GM21528 (cell line): ENCODE data around the gene TLK1.

Experiments
- ATAC-seq: cut with Tn5 transposase; IDR thresholded peaks from one replicate; pipeline ENCODE4 v1.9.1; 2021; ENCODE audit warnings: mild to moderate bottlenecking, moderate library complexity; ENCODE audit not compliant: unreplicated experiment, low FRiP score

Gene TLK1

DNA sequence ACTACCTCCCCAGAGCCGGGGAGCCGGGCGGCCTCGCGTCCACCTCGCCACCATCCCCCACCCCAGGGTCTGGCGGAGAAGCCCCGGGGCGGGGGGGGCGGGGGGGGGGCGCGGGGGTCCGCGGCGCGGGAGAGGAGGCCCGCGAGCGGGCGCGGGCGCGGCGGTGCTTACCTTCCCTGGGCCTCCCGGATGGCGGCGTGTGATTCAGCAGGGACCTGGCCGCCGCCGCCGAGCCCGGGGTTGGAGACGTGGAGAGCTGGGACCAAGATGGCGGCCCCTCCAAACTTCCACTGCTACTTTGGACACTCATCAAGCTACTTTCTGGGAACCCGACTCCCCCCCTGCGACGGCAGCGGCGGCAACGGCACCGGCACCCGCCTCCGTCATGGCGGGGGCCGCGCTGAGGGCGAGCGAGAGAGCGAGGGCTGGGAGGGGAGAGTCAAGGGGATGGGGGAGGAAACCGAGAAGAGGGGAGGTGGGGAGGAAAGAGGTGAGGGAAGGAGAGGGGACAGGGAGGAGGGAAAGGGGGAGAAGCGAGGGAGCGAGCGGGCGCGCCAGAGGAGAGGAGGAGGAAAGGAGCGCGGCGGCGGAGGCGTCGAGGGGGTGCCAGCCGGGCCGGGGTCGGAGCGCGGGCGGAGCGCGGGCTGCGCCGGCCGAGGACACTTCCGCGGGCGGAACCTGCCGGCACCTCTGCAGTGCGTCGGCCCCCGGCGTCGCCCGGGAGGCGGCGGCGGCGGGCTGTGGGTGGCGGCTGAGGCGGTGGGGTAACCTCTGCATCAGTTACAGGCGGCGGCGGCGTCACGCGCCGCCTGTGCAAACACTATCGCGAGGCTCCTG, at the start of gene TLK1:
Gene TLK1 (minus strand): TSS at position 775 of the 837 bp plus-strand sequence. CDS start 465 bp downstream, at position 310.
- ATAC-seq = peak; percentile 52

DNA sequence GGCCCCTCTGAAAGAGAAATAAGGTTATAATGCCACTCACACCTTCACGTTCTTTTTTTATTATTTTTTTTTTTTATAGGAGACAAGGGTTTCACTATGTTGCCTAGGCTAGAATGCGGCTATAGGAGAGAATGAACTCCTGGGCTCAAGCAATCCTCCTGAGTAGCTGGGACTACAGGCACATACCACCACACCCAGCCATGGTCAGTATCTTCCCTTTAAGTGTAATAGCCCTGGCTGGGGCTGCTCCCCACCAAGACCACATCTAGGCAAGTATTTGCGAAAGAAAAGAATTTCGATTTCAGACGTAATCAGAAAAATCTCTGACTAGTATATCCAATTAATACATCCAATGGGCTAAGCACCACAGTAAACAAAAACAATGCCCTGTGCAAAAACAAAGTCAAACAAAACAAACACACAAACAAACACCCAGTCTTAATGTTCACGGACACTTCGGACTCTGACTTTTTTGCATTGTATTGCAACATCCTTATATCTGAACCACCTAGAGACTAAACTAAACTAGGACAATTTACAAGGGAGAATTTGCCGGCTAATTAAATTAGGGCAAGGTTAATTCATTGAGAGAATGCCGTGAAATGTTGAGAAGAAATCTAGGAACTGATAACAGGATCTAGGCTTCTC, 49.6 kb upstream of the TLK1 start:
- no peak for ATAC-seq

DNA sequence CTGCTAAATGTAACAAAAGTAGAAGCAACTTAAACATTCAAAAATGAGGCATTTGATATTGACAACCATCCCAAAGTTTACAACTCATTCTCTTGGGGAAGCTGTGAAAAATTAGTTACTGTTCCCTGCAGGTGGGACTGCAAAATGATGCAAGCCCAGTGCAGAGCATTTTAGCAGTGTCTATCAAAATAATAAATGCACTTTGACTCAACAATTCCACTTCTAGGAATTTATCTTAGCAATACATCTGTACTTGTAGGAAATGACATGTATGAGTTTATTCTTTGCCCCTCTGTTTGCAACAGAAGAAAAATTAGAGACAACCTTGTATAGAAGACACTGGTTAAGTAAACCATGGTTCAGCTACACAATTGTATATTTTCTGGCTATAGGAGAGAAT, 48.0 kb upstream of the TLK1 start:
- no peak for ATAC-seq

DNA sequence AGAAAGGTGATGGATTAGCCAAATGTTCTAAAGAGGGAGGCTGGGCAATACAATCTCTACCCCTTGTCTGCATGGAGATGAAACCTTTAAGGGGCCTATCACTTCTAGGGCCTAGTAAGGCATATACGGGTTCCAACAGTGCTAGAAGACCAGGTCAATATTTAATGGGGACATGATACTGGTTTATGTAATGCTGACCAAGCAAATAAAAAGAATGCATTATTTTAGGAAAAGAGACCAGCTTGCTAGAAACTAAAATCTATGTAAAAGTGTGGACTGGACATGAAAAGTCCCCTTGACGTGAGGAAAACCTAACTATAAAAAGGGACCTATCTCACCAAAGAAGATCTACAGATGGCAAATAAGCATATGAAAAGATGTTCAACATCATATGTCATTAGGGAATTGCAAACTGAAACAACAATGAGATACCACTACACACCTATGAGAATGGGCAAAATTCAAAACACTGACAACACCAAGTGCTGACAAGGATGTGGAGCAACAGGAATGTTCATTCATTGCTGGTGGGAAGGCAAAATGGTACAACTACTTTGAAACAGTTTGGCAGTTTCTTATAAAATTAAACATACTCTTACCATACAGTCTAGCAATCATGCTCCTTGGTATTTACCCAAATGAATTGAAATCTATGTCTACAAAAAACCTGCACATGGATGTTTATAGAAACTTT, 45.9 kb upstream of the TLK1 start:
- ATAC-seq = no peak

DNA sequence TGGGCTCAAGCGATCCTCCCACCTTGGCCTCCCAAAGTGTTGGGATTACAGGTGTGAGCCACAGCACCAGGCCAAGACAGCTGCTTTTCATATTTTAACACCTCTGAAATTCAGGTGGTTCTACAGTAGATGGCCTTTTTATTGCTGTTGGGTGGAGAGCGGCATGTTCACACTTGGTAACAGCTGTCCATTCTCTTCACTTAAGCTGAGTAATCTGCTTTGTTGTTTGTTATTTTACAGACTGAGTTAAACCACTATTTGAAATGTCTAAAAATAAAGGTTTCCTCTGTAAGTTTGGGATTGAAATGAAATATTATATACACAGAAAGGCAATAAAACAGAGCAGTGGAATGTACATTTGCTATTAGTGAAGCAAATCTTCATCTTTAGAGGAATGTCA, 44.9 kb upstream of the TLK1 start:
- no peak for ATAC-seq

DNA sequence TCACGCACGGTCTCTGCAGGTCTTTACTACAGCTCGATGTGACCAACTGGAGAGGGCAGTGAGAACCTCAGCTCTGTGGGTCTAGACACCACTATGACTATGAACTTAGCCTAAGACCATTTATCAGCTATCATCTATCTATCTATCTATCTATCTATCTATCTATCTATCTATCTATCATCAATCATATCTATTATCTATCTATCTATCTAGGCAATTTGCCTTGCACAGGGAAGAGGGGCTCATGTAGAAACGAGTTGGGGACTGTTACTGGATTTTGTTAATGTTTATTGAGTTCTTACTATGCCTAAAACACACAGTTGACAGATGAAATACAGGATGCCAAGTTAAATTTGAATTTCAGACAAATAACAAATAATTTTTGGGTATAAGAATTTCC, 41.1 kb upstream of the TLK1 start:
- ATAC-seq = no peak

DNA sequence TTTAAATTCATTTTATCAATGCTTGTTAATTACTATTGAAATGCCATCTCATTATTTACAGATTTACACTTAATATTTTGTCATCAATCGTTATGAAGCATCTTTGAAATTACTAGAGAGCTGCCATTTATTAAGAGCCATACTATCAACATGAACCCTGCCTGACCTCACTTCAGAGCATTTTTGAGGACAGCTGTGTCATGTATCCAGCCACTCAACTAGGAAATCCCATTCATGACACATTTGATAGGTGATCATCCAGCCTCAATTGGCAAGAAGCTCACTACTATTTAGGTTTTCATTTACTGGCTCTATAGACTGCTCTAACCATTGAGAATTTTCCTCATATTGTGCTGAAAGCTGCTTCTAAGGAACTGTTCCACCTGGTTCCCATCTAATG, 40.6 kb upstream of the TLK1 start:
- ATAC-seq = no peak

DNA sequence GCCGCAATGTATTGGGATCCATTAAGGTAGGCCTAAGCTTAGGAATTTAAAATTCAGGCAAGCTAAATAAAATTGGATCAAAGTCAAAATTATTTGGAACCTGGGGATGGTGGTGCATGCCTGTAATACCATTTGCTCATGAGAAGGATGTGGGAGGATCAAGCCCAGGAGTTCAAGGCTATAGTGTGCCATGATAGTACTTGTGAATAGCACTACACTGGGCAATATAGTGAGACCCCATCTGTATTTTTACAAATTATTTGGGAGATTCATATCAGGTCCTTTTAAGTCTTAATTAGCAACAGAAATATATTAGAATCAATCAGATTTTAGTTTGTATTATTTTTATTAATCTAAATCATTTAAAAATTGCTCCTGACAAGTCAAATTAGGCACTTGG, 39.8 kb upstream of the TLK1 start:
- no peak for ATAC-seq

DNA sequence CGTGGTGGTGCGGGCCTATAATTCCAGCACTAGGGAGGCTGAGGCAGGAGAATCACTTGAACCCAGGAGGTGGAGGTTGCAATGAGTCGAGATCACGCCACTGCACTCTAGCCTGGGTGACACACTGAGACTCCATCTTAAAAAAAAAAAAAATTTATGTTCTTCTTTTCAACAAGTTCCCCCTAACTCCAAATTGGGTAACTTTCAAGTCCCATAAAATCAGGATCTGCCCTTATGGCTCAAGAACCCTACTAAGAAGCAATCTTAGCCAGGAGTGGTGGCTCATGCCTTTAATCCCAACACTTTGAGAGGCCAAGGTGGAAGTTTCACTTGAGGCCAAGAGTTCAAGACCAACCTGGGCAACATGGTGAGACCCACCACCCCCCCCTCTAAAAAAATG, 30.3 kb upstream of the TLK1 start:
- no peak for ATAC-seq

DNA sequence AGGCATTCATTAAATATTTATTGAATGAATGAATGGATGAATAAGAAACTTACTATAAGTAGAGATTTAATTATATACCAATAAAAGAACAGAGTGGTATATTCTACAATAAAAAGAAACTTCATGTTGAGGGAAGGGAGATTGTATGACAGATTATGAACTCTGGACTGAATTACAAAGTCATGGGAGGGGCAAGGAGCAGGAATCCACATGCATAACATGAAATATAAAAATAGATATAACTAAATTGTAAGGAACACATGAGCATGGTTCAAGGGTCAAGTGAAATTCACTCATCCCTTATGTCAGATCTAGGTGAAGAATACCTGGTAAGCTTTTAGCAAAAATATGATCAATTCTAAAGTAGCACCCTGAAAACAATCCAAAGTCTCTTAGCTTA, 27.1 kb upstream of the TLK1 start:
- no peak for ATAC-seq

DNA sequence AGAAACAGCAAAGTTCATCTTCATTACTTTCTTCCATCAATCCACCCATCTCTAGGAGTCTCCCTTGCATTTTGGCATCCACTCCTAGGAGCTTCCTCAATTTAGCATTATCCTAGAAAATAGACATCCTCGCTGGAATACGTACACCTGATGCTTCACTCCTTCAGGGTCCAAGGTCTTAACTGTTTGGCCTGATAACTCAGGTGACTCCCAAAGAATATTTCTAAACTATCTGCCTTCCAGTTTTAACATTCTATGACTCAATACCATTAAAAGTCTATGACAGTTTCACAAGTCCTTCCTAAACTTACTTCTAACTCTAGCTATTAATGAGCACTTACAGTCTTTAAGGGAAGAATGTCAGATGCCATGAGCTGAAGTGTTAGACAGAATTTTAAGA, 26.5 kb upstream of the TLK1 start:
- no peak for ATAC-seq

DNA sequence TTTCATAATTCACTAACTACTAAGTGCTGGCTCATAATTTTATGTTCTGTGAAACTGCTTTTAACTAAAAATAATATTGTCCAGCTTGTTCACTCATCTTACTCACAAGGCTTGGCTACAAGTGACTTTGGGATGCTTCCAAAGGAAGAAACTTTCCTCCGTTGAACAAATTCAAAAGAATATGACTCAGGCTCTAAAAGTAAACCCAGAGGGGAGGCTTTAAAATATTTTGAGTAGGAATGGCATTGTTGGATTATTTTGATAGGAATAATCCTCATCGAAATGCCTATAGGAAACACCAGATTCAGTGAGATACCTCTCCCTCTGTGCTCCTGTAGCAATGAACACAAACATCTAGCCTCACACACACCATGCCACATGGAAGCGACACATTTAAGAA, 25.2 kb upstream of the TLK1 start:
- ATAC-seq = no peak

DNA sequence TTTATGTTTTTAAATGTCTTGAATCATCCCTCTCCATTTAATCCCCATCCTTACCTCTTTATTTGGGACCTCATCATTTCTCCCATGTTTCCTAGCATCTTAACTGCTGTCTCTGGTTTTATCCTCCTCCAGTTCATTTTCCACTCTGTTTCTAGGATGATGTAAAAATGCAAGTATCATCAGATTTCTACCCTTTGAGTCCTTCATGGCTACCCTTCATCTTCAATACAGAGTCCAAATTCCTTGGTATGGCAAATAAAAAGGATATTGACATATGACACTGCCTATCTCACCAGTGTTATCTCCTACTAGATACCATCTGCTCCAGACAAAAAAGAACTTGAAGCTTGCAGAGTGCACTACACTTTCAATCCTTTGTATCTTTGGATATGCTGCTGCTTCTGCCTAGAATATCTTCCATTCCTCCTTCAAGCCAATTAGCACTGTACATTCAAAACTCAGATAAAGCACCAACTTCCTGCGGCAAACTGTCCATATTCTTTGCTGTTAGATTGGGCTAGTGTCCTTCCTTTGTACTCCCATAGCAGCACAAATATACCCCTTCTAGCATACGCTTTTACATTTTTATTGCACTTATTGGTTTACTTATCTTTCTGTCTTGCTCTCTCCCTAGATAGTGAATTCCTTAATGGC, 24.6 kb upstream of the TLK1 start:
- ATAC-seq = no peak

DNA sequence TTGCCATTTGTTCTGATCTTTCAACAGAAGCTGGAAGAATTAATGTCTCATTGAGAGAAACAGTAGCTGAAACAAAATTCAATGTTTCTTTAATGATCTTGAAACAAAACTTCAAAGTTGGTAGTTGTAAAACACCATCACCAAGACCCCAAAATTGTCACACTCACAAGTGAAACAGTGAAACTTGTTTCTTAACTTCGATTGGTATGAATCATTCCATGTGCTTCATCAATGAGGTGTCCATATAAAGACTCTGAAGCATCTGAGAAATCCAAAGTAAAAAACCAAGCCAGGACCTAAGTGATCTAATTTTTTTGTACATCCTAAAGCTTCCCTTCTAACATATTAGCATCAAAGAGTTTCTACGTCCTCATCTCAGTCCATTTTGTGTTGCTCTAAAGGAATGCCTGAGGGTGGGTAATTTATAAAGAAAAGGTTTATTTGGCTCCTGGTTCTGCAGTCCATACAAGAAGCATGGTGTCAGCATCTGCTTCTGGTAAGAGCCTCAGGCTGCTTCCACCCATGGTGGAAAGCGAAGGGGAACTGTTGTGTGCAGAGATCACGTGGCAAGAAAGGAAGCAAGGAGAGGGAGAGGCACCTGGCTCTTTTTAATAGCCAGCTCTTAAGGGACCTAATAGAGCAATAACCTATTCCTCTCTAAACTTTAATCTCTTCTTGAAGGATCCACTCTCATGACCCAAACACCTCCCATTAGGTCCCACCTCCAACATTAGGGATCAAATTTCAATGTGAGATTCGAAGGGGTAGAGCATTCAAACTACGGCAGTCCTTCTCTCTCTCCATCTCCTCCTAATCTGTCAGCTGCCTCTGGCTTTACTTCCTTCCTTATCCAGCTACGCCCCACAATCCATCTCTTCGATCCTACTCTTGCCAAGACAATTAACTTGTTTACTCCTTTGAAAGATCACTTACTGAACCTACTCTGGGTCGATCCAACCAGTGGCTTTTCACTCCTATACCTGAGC, 20.7 kb upstream of the TLK1 start:
- ATAC-seq = no peak

DNA sequence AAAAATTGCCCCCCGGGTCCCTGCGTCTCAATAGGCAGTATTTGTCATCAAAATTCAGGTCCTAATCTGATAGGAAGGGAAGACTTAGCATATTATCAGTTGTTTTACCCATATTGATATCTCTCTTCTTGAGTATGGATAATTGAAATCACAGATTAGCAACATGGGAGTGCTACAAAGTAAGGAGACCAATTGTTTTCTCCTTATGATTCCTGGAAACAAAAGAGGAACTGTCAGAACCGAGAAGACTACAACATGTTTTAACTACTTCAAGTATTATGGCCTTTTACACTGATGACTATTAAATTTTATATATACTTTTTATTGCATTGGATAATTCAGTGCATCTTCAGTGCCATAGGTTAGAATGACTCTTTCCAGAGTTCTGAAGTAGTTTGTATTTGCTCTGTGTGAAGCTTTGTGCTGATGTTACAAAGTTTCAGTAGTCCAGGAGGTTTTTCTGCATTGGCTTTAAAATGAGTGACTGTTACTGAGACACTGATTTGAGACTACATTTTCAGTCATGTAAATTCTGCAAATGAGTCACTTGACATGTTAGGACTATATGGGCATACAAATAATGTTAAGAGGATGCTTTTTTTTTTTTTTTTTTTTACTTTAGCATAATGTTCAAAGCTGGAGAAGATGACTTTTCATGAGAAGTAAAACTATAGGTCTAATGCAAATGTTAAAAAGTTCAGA, 19.7 kb upstream of the TLK1 start:
- ATAC-seq = no peak

DNA sequence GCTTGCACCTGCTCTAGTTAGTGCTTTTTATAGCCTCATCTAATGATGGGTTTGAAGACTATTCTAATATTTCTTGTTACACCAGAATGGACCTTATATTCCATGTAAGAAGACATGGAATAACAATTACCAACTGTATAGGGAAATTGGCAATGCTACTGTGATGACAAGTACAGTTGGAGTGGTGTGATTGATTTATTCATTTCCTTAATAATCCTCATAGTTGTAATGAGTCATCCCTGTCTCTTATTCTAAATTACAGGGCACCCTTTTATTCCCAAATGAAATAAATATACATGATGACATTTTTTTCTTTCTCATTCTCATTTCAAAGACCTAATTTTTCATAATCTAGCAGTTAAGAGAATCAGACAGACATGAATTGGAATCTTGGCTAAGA, 18.3 kb upstream of the TLK1 start:
- ATAC-seq = no peak

DNA sequence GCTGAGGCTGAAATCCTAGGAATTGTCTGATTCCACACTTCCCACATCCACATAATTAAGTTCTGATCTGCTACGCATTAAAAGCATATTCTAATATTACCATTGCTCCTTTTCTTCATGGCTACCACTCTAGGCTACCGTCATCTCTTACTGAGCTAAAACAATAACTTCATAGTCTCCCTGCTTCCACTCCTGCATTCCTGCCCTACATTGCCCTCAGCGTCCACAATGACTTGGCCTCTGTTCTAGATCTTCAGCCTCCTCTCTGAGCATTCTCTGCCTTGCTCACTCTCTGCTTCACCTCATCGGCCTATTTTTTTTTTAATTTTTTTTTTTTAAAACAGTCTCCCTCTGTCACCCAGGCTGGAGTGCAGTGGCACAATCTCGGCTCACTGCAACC, 15.8 kb upstream of the TLK1 start:
- no peak for ATAC-seq

DNA sequence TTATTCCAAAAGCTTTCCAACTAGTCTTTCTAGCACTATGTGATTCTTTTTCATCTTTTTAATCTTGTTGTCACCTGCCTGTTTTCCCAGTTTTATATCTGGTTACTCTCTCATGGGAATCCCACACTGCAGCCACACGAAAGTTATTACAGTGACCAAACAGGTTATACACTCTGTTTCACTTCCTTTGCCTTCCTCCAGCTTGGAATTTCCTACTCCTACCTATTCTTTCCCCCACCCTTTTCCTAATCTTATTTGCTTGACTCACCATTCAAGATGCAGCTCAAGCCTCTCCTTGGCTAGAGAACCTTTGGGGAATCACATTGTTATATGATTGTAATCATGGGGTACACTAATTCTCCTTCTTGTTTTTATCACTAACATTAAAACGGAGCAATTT, 13.4 kb upstream of the TLK1 start:
- ATAC-seq = no peak

DNA sequence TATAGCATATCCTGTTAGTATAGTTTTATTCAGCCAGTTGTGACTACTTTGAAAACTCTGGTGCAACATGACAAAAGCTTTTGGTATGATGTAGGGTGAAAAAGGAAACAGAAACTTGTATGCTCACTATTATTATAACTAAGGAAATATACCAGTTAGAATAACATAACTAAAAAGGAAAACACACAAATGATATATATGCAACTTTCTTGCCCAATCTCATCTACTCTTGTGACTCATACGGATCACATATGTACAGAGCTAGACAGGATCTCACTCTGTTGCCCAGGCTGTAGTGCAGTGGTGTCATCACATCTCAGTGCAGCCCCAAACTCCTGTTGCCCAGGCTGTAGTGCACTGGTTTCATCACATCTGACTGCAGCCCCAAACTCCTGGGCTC, 12.4 kb upstream of the TLK1 start:
- ATAC-seq = no peak
